Activated naive CD8-positive, alpha-beta T cell (primary cell): ENCODE data around the gene TSHZ1.
A peak's percentile ranks its signal among the peaks of the same experiment; 100 is the strongest.

Experiments used
- H3K27ac Mint-ChIP-seq: one replicate; pipeline ENCODE4 v1.8.0; 2021; ENCODE audit warnings: mixed read lengths
- H3K27me3 Mint-ChIP-seq: one replicate; pipeline ENCODE4 v1.8.0; 2021; ENCODE audit warnings: mixed read lengths
- H3K36me3 Mint-ChIP-seq: one replicate; pipeline ENCODE4 v1.8.0; 2021; ENCODE audit warnings: mixed read lengths
- H3K4me1 Mint-ChIP-seq: one replicate; pipeline ENCODE4 v1.8.0; 2021; ENCODE audit warnings: low read depth, mixed read lengths
- H3K4me3 Mint-ChIP-seq: one replicate; pipeline ENCODE4 v1.8.0; 2021; ENCODE audit warnings: mild to moderate bottlenecking, mixed read lengths
- H3K9me3 Mint-ChIP-seq: one replicate; pipeline ENCODE4 v1.8.0; 2021; ENCODE audit warnings: low read depth, mixed read lengths

Gene TSHZ1

DNA sequence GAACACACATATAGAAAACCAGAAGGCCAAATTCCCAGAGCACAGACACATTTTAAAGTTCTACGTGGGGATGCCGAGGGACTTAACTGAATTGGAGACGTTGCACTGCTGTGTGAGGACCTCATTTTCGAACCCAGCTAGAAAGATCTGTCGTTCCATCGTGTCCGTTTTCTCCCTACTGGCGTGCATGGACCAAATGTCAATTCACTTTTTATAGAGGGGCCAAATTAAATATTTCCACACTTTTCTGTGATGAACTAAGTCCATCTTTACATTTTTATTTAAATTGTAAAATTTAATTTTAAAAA is 692 bp upstream of the TSHZ1 start:
- H3K27me3 Mint-ChIP-seq, result no peaks in the 10 kb centered on the region
- peak overlapping the region; percentile 97 for H3K27ac Mint-ChIP-seq
- H3K4me3 Mint-ChIP-seq, result peak overlapping the region; percentile 96
- H3K36me3 Mint-ChIP-seq, result peaks cover 2% of the 10 kb centered on the region
- H3K9me3 Mint-ChIP-seq, result no peaks in the 10 kb centered on the region
- H3K4me1 Mint-ChIP-seq, result peaks cover 64% of the 10 kb centered on the region

GRCh38 chr18:75211002-75211621 is 515 bp downstream of the TSHZ1 start:
- peaks cover 63% of the 10 kb centered on the region for H3K4me1 Mint-ChIP-seq
- no peaks in the 10 kb centered on the region for H3K27me3 Mint-ChIP-seq
- peak overlapping the region; percentile 97 for H3K27ac Mint-ChIP-seq
- H3K4me3 Mint-ChIP-seq, result peak overlapping the region; percentile 96
- peaks cover 2% of the 10 kb centered on the region for H3K36me3 Mint-ChIP-seq
- no peaks in the 10 kb centered on the region for H3K9me3 Mint-ChIP-seq

DNA sequence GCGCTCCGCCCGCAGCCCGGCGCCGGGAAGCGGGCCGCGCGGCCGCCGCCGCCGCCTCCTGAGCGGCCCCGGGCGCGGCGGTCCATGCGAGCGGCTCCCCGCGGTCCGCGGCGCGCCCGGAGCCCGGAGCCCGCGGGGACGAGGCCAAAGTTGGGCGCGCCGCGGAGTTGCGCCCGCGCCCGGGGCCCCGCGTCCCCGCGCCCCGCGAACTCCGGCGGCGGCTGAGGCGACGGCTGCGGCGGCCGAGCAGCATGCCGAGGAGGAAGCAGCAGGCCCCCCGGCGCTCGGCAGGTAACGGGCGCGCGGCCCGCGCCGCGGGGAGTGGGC is 992 bp downstream of the TSHZ1 start:
- H3K9me3 Mint-ChIP-seq, result no peaks in the 10 kb centered on the region
- H3K27ac Mint-ChIP-seq, result no peak overlapping the region
- H3K4me3 Mint-ChIP-seq, result no peak overlapping the region
- no peaks in the 10 kb centered on the region for H3K27me3 Mint-ChIP-seq
- H3K4me1 Mint-ChIP-seq, result peaks cover 63% of the 10 kb centered on the region
- peaks cover 2% of the 10 kb centered on the region for H3K36me3 Mint-ChIP-seq

GRCh38 chr18:75211953-75212750 is 1.6 kb downstream of the TSHZ1 start:
- peak overlapping the region; percentile 89 for H3K4me3 Mint-ChIP-seq
- H3K27ac Mint-ChIP-seq, result peak overlapping the region; percentile 90
- H3K36me3 Mint-ChIP-seq, result peaks cover 2% of the 10 kb centered on the region
- no peaks in the 10 kb centered on the region for H3K27me3 Mint-ChIP-seq
- H3K4me1 Mint-ChIP-seq, result peaks cover 65% of the 10 kb centered on the region
- H3K9me3 Mint-ChIP-seq, result no peaks in the 10 kb centered on the region

- Mint-ChIP-seq H3K4me1 (peaks cover 65% of the 10 kb centered on the region), H3K27me3 (no peaks in the 10 kb centered on the region), H3K27ac (peak overlapping the region; percentile 90)
Observed at GRCh38 chr18:75212751-75213090, 2.1 kb downstream of the TSHZ1 start.

DNA sequence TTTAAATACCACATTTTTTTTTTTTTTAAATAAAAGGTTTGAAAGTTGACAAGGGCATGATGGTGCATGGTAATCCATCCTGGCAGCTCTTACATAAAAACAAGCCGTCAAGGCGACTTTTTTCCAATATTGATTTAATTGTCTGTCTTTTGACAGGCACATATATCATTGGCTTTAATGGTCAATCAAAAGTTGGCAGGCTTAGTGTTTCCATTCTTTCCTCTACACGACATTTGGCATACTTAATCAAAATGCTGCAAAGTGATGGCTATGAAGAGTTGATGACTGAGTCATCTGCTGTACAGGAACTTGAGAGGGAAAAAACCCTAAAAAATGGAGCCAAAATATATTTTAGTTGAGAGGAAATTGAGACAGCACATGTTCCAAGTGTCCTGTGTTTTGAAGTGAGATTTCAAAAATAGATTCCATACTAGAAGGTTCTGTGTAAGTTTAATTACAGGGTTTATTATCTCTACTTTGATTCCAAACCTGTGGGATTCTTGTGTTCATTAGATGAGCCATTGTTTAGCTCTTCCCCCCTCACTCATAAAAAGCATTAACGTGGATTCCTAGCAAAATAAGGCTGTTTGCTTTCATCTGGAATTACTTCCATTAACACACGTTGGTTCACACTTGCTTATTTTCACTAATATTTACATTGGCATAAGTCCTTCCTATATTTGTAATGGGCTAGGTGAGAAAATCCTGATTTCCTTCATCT is 3.2 kb downstream of the TSHZ1 start:
- Mint-ChIP-seq H3K36me3 (peaks cover 2% of the 10 kb centered on the region), H3K27me3 (no peaks in the 10 kb centered on the region), H3K9me3 (no peaks in the 10 kb centered on the region), H3K4me3 (peak overlapping the region; percentile 89), H3K27ac (peak overlapping the region; percentile 76), H3K4me1 (peaks cover 70% of the 10 kb centered on the region)

More at GRCh38 chr18:75212751-75213090, 2.1 kb downstream of the TSHZ1 start:
- Mint-ChIP-seq H3K4me3 (peak overlapping the region; percentile 89), H3K36me3 (peaks cover 2% of the 10 kb centered on the region), H3K9me3 (no peaks in the 10 kb centered on the region)

GRCh38 chr18:75214332-75214690 is 3.7 kb downstream of the TSHZ1 start:
- peaks cover 74% of the 10 kb centered on the region for H3K4me1 Mint-ChIP-seq
- H3K27ac Mint-ChIP-seq, result peak overlapping the region; percentile 76
- peaks cover 2% of the 10 kb centered on the region for H3K36me3 Mint-ChIP-seq
- peak overlapping the region; percentile 89 for H3K4me3 Mint-ChIP-seq
- no peaks in the 10 kb centered on the region for H3K27me3 Mint-ChIP-seq
- H3K9me3 Mint-ChIP-seq, result no peaks in the 10 kb centered on the region

GRCh38 chr18:75214766-75215510 is 4.3 kb downstream of the TSHZ1 start:
- H3K9me3 Mint-ChIP-seq, result no peaks in the 10 kb centered on the region
- no peaks in the 10 kb centered on the region for H3K27me3 Mint-ChIP-seq
- peaks cover 77% of the 10 kb centered on the region for H3K4me1 Mint-ChIP-seq
- H3K36me3 Mint-ChIP-seq, result peaks cover 2% of the 10 kb centered on the region
- peak overlapping the region; percentile 25 for H3K27ac Mint-ChIP-seq
- peak overlapping the region; percentile 31 for H3K4me3 Mint-ChIP-seq

DNA sequence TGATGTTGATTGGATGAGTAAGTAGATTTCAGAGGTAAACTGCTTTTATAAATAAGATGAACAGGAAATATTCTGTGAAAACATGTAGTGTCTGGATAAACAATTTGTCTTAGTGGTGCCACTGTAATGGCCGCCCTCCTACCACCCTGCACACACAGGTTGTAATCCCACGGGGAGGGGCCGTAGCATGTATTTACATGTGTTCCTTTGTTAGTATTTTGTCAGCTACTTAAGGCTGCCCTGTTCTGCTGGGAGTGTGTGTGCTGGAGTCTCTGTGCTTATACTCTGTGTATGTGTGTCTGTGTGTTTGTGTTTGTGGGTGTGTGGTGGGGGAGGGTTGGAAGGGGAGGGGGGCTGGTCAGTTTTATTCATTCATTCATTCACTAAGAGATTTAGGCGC is 5.1 kb downstream of the TSHZ1 start:
- H3K4me3 Mint-ChIP-seq, result peak overlapping the region; percentile 31
- no peaks in the 10 kb centered on the region for H3K9me3 Mint-ChIP-seq
- peak overlapping the region; percentile 25 for H3K27ac Mint-ChIP-seq

GRCh38 chr18:75216212-75216910 is 5.8 kb downstream of the TSHZ1 start:
- Mint-ChIP-seq H3K27ac (peak overlapping the region; percentile 92), H3K9me3 (no peaks in the 10 kb centered on the region), H3K4me1 (peaks cover 81% of the 10 kb centered on the region), H3K36me3 (peaks cover 2% of the 10 kb centered on the region), H3K27me3 (no peaks in the 10 kb centered on the region), H3K4me3 (peak overlapping the region; percentile 65)

More for the DNA sequence above, 5.1 kb downstream of the TSHZ1 start:
- Mint-ChIP-seq H3K27me3 (no peaks in the 10 kb centered on the region), H3K4me1 (peaks cover 78% of the 10 kb centered on the region), H3K36me3 (peaks cover 2% of the 10 kb centered on the region)

GRCh38 chr18:75216911-75217689 is 6.5 kb downstream of the TSHZ1 start:
- no peaks in the 10 kb centered on the region for H3K9me3 Mint-ChIP-seq
- peaks cover 2% of the 10 kb centered on the region for H3K36me3 Mint-ChIP-seq
- H3K4me1 Mint-ChIP-seq, result peaks cover 87% of the 10 kb centered on the region
- no peaks in the 10 kb centered on the region for H3K27me3 Mint-ChIP-seq
- H3K4me3 Mint-ChIP-seq, result peak overlapping the region; percentile 65
- H3K27ac Mint-ChIP-seq, result peak overlapping the region; percentile 92

DNA sequence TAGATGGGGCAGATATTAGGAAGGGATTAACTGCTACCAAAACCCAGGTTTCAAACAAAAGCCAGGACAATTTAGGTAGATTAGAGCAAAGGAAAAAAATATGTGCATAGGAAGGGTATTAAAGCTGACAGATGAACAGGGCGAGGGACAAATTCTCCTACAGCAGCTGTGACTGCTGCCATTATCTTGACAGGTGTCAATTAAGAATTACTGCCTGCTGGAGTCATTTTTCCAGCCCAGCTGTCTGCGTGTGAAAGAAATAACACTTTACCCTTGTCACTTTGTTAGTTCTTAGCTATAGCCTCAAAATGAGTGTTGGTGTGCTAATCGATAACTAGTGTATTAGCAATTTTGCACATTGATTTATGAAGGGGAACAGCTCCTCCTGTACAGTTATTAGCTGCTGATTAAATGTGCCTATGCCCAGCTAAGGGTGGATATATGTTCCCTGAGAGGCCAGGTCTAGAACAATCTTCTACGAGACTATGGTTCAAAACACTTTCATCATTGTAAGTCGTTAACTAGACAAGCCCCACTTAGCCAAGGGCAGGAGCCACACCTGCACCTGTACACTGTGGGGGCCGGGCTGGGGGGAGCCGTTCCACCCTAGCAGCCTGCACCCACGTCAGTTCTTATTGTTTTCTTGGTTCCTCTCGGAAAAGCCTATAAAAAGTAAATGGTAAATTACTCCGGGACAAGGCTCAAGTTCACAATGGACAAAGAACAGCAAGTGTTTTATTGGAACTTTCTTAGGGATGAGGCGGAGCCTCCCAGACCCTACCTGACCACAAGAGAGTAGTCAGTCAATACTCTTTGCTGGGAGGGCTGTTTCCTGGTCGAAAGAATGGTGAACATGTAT is 7.7 kb downstream of the TSHZ1 start:
- Mint-ChIP-seq H3K36me3 (peaks cover 2% of the 10 kb centered on the region), H3K4me3 (no peak overlapping the region), H3K27ac (peak overlapping the region; percentile 51), H3K9me3 (no peaks in the 10 kb centered on the region), H3K27me3 (no peaks in the 10 kb centered on the region), H3K4me1 (peaks cover 88% of the 10 kb centered on the region)

- Mint-ChIP-seq H3K27ac (peak overlapping the region; percentile 41), H3K27me3 (no peaks in the 10 kb centered on the region), H3K4me1 (peaks cover 90% of the 10 kb centered on the region), H3K4me3 (no peak overlapping the region), H3K9me3 (no peaks in the 10 kb centered on the region), H3K36me3 (no peaks in the 10 kb centered on the region)
Observed at GRCh38 chr18:75219745-75220375, 9.3 kb downstream of the TSHZ1 start.
